PFSK-1 (cell line): Measurements from ENCODE around the gene RYR2.

Experiments
- FOXP2 ChIP-seq: optimal IDR thresholded peaks from 2 replicates; pipeline ENCODE3; 2011; ENCODE audit warnings: borderline replicate concordance, control low read depth, inconsistent platforms; ENCODE audit not compliant: insufficient read depth; ENCODE audit errors: extremely low read length, extremely low read depth
- POLR2AphosphoS5 ChIP-seq: IDR thresholded peaks from 2 replicates; pipeline ENCODE4 v1.6.1; 2012; ENCODE audit warnings: low read depth, mild to moderate bottlenecking, control low read depth, low read length, moderate library complexity
- SIN3A ChIP-seq: IDR thresholded peaks from 2 replicates; pipeline ENCODE4 v1.6.1; 2012; ENCODE audit warnings: mild to moderate bottlenecking, low read length, moderate library complexity, borderline replicate concordance; ENCODE audit not compliant: insufficient read depth
- TAF1 ChIP-seq: IDR thresholded peaks from 2 replicates; pipeline ENCODE4 v1.6.1; 2012; ENCODE audit warnings: low read length, control low read depth, borderline replicate concordance; ENCODE audit not compliant: insufficient read depth
- TF ChIP-seq, protein P1 (sequence below), 2 experiments: IDR thresholded peaks; 2 replicates each; pipeline versions ENCODE4 v1.6.1 to v1.8.0; 2011 to 2012; ENCODE audit warnings: low read depth in 2 of 2, low read length in 2 of 2, control low read depth in 1 of 2, inconsistent platforms in 1 of 2, mild to moderate bottlenecking in 1 of 2, moderate library complexity in 1 of 2; ENCODE audit not compliant: insufficient read depth in 1 of 2

DNA sequence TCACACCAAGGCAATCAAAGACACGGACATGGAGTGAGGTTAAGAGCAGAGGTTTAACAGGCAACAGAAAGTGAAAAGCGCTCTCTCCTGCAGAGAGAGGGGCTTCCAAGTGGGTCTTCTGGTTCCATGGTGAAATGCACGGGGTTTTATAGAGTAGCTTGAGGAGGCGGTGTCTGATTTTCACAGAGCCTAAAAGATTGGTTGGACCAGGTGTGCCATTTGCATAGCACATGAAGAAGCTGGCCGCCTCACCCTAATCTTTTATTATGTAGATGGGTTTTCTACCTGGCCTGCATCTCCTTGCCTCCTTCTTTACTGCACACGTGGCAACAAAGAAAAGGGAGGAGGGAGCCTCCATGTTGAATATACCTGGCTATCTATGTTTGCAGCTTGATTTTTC, 197.3 kb downstream of the RYR2 start:
- no peak for TF ChIP-seq SIN3A
- TF ChIP-seq POLR2AphosphoS5 = no peak
- TF ChIP-seq, protein P1, sequence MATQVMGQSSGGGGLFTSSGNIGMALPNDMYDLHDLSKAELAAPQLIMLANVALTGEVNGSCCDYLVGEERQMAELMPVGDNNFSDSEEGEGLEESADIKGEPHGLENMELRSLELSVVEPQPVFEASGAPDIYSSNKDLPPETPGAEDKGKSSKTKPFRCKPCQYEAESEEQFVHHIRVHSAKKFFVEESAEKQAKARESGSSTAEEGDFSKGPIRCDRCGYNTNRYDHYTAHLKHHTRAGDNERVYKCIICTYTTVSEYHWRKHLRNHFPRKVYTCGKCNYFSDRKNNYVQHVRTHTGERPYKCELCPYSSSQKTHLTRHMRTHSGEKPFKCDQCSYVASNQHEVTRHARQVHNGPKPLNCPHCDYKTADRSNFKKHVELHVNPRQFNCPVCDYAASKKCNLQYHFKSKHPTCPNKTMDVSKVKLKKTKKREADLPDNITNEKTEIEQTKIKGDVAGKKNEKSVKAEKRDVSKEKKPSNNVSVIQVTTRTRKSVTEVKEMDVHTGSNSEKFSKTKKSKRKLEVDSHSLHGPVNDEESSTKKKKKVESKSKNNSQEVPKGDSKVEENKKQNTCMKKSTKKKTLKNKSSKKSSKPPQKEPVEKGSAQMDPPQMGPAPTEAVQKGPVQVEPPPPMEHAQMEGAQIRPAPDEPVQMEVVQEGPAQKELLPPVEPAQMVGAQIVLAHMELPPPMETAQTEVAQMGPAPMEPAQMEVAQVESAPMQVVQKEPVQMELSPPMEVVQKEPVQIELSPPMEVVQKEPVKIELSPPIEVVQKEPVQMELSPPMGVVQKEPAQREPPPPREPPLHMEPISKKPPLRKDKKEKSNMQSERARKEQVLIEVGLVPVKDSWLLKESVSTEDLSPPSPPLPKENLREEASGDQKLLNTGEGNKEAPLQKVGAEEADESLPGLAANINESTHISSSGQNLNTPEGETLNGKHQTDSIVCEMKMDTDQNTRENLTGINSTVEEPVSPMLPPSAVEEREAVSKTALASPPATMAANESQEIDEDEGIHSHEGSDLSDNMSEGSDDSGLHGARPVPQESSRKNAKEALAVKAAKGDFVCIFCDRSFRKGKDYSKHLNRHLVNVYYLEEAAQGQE (IDR thresholded peaks at IDR 0.05; ENCODE audit: insufficient read depth in 1 of 2, low read depth in 2 of 2, low read length in 2 of 2) = no peak
- no peak for TF ChIP-seq TAF1
- TF ChIP-seq FOXP2 = no peak
